PC-3 (cell line): Measurements from ENCODE around the gene EVC. TPM values are rescaled to one million over a fixed set of nuclear protein-coding genes. Genes with fewer than 3 reads are reported as not detected.
"Not testable (repeated sequence)": the region's sequence is repeated elsewhere in the genome, so short reads cannot be mapped to it uniquely, and the experiment has no call there.

Experiments
- ATAC-seq: fragments of 200-7000 bp; cut with Tn5 transposase; 2 replicates; pipeline ENCODE4 v1.9.1; 2020; ENCODE audit warnings: mild to moderate bottlenecking, moderate library complexity
- BruUV-seq: library from RNA; stranded (reverse); fragments of 400-500 nt; replicated peaks from 2 replicates; lab custom pipeline; 2021; lab: Mats Ljungman, UMichigan
- CTCF ChIA-PET: fragments of 300-600 bp; sonication (Branson Sonifier 250); formaldehyde crosslinking; loops from one replicate; lab custom pipeline; 2022; ENCODE audit warnings: antibody characterized with exemption; lab: Charles Lee
- POLR2A ChIA-PET: fragments of 300-600 bp; sonication (Branson Sonifier 250); formaldehyde crosslinking; loops from one replicate; lab custom pipeline; 2022; ENCODE audit warnings: antibody characterized with exemption; ENCODE audit not compliant: unreplicated experiment; lab: Charles Lee
- DNase-seq: peaks from one replicate; pipeline ENCODE4 v3.0.0-alpha.2; 2015
- H2AFZ ChIP-seq: fragments of 300-600 bp; sonication (generic); 2 replicates; pipeline ENCODE4 v1.6.0; 2016; ENCODE audit warnings: antibody characterized with exemption, low read length
- H3F3A ChIP-seq: fragments of 300-600 bp; sonication (generic); one replicate; pipeline ENCODE4 v1.6.0; 2017; ENCODE audit warnings: antibody characterized with exemption, low read length, control low read depth, mild to moderate bottlenecking; ENCODE audit not compliant: unreplicated experiment
- H3K27ac ChIP-seq: fragments of 300-600 bp; sonication (generic); 2 replicates; pipeline ENCODE4 v1.5.1; 2016; ENCODE audit warnings: mild to moderate bottlenecking, low read length
- H3K27me3 ChIP-seq: fragments of 300-600 bp; sonication (generic); 2 replicates; pipeline ENCODE4 v1.6.1; 2016; ENCODE audit warnings: low read length, mixed read lengths
- H3K36me3 ChIP-seq: fragments of 300-600 bp; sonication (generic); 2 replicates; pipeline ENCODE4 v1.6.1; 2016; ENCODE audit warnings: low read depth, mixed run types, low read length, mixed read lengths
- H3K4me1 ChIP-seq: fragments of 300-600 bp; sonication (generic); 2 replicates; pipeline ENCODE4 v1.5.1; 2016; ENCODE audit warnings: low read length; ENCODE audit not compliant: insufficient read depth
- H3K4me2 ChIP-seq: fragments of 300-600 bp; sonication (generic); 2 replicates; pipeline ENCODE4 v1.6.0; 2016; ENCODE audit warnings: low read length
- H3K4me3 ChIP-seq: fragments of 300-600 bp; sonication (generic); 2 replicates; pipeline ENCODE4 v1.5.1; 2016; ENCODE audit warnings: mild to moderate bottlenecking, low read length, mixed read lengths
- H3K79me2 ChIP-seq: fragments of 300-600 bp; sonication (generic); 2 replicates; pipeline ENCODE4 v1.6.1; 2017; ENCODE audit warnings: low read length, mixed read lengths
- H3K9ac ChIP-seq: fragments of 300-600 bp; sonication (generic); 2 replicates; pipeline ENCODE4 v1.6.0; 2016; ENCODE audit warnings: mild to moderate bottlenecking, low read length
- H3K9me2 ChIP-seq: fragments of 300-600 bp; sonication (generic); replicated peaks from 2 replicates; pipeline ENCODE4 v1.6.1; 2016; ENCODE audit warnings: mixed run types, low read length, mixed read lengths
- H3K9me3 ChIP-seq: fragments of 300-600 bp; sonication (generic); 2 replicates; pipeline ENCODE4 v1.6.1; 2016; ENCODE audit warnings: low read length, mixed read lengths
- H4K20me1 ChIP-seq: fragments of 300-600 bp; sonication (generic); 2 replicates; pipeline ENCODE4 v1.6.1; 2016; ENCODE audit warnings: low read length, mixed read lengths
- CTCF ChIP-seq: fragments of 300-600 bp; sonication (generic); conservative IDR thresholded peaks from 2 replicates; pipeline ENCODE4 v1.5.1; 2017; ENCODE audit warnings: antibody characterized with exemption, low read depth, mild to moderate bottlenecking, low read length
- EZH2 ChIP-seq: fragments of 300-600 bp; sonication (generic); IDR thresholded peaks from one replicate; pipeline ENCODE4 v1.6.1; 2017; ENCODE audit warnings: antibody characterized with exemption, mild to moderate bottlenecking, low read length; ENCODE audit not compliant: unreplicated experiment
- EZH2phosphoT487 ChIP-seq: fragments of 300-600 bp; sonication (generic); IDR thresholded peaks from 2 replicates; pipeline ENCODE4 v1.6.1; 2018; ENCODE audit warnings: mild to moderate bottlenecking, antibody characterized with exemption, low read length, borderline replicate concordance
- intact Hi-C: fragments of 100-400 bp; cut with micrococcal nuclease; formaldehyde crosslinking; loops from 2 replicates; pipeline ENCODE4 v1.9.0; 2023
- total RNA-seq: library from RNA; depleted of rRNA; stranded (reverse); fragments of >200 nt; gene quantifications from 2 replicates; pipeline ENCODE4 v1.2.3, GENCODE V29; 2014

EVC gene
- total RNA-seq, 1 experiment from 2014 or later: 22.7 TPM

GRCh38 chr4:5810770-5811430, 99.9 kb downstream of the EVC start:
- peaks cover 11% of the 10 kb centered on the region; the same call in 1 of the 2 replicates for H3K36me3 ChIP-seq
- no peaks in the 10 kb centered on the region for H3K9me3 ChIP-seq
- TF ChIP-seq EZH2 (no peak), EZH2phosphoT487 (no peak), CTCF (no peak)
- H3K9me2 ChIP-seq: no peaks in the 10 kb centered on the region
- H3K4me3 ChIP-seq: no peak overlapping the region
- H3K4me2 ChIP-seq: no peak overlapping the region
- intact Hi-C loops: loop anchor here (5.0 kb wide), 1 partner anchor 1319 kb away; no protein-coding TSS in a partner anchor
- no peak overlapping the region for H2AFZ ChIP-seq
- H3K27me3 ChIP-seq: no peaks in the 10 kb centered on the region
- POLR2A ChIA-PET: no interaction called here
- no peak overlapping the region for H3K27ac ChIP-seq
- DNase-seq: no peak
- TSS peak; percentile 15 for BruUV-seq
- H4K20me1 ChIP-seq: no peaks in the 10 kb centered on the region
- no peak for ATAC-seq
- CTCF ChIA-PET: no interaction called here
- H3K4me1 ChIP-seq: no peaks in the 10 kb centered on the region
- no peak overlapping the region for H3K9ac ChIP-seq
- H3F3A ChIP-seq: no peaks in the 10 kb centered on the region
- no peaks in the 10 kb centered on the region for H3K79me2 ChIP-seq

- BruUV-seq: not testable (repeated sequence)
- CTCF ChIA-PET: interaction anchor here (0.7 kb wide), 1 partner anchor 761 kb away, joined by 3 read pairs; the partner anchor contains the start of gene STK32B
These were observed 101.1 kb downstream of the EVC start for GRCh38 chr4:5812057-5812456.

GRCh38 chr4:5812506-5813229, 101.7 kb downstream of the EVC start:
- Histone ChIP-seq H3K9me2 (no peaks in the 10 kb centered on the region), H4K20me1 (no peaks in the 10 kb centered on the region), H3K79me2 (no peaks in the 10 kb centered on the region), H3K4me2 (no peak overlapping the region), H3K4me1 (no peaks in the 10 kb centered on the region), H3K27ac (no peak overlapping the region), H3K4me3 (no peak overlapping the region), H3K9me3 (no peaks in the 10 kb centered on the region), H3F3A (no peaks in the 10 kb centered on the region), H3K27me3 (no peaks in the 10 kb centered on the region), H3K36me3 (peaks cover 11% of the 10 kb centered on the region; the same call in 1 of the 2 replicates), H3K9ac (no peak overlapping the region), H2AFZ (no peak overlapping the region)
- POLR2A ChIA-PET: no interaction called here
- CTCF ChIA-PET: interaction anchor here (0.7 kb wide), 1 partner anchor 762 kb away, joined by 3 read pairs; the partner anchor contains the start of gene STK32B
- BruUV-seq: no TSS peak
- intact Hi-C loops: loop anchor here (2.0 to 5.0 kb wide), 2 partner anchors 412 to 1320 kb away; no protein-coding TSS in a partner anchor
- ATAC-seq: peak; percentile 89
- TF ChIP-seq EZH2phosphoT487: no peak
- TF ChIP-seq CTCF: peak; percentile 71
- DNase-seq: peak; percentile 74

More at GRCh38 chr4:5812057-5812456, 101.1 kb downstream of the EVC start:
- H2AFZ ChIP-seq, H3K9ac ChIP-seq, H3K9me2 ChIP-seq, H3K79me2 ChIP-seq, H3K27ac ChIP-seq, H3K4me1 ChIP-seq, H3K9me3 ChIP-seq, DNase-seq, H3F3A ChIP-seq, H3K4me3 ChIP-seq, H3K4me2 ChIP-seq, H4K20me1 ChIP-seq, POLR2A ChIA-PET, ATAC-seq, H3K27me3 ChIP-seq: not testable (repeated sequence)
- intact Hi-C loops: loop anchor here (2.0 to 5.0 kb wide), 2 partner anchors 411 to 1320 kb away; no protein-coding TSS in a partner anchor
- H3K36me3 ChIP-seq: peaks cover 11% of the 10 kb centered on the region; the same call in 1 of the 2 replicates
